Body of pancreas (tissue), 4 donors: ENCODE results near the gene KRTAP2-4. TPM values are rescaled to one million over a fixed set of nuclear protein-coding genes. Genes with fewer than 3 reads are reported as not detected.
"Not testable (repeated sequence)": the region's sequence is repeated elsewhere in the genome, so short reads cannot be mapped to it uniquely, and the experiment has no call there.

Experiments used
- ATAC-seq: fragments of 150-250 bp; one replicate; pipeline ENCODE4 v1.9.1; 2016
- DNase-seq, 4 donors: peaks; one replicate each; pipeline ENCODE4 v3.0.0-alpha.2; 2019
- H3K27ac ChIP-seq, 4 donors: fragments of 200-600 bp; sonication (generic); 1 replicate in 3 of 4; 2 replicates in 1 of 4; pipeline versions ENCODE4 v1.5.1 to v1.6.1; 2016 to 2019; ENCODE audit warnings: mild to moderate bottlenecking in 1 of 4, mixed read lengths in 1 of 4, moderate library complexity in 1 of 4
- H3K27me3 ChIP-seq, 2 donors: fragments of 200-600 bp; sonication (generic); one replicate each; pipeline ENCODE4 v1.6.0; 2016; ENCODE audit warnings: mild to moderate bottlenecking in 1 of 2
- H3K36me3 ChIP-seq, 2 donors: fragments of 200-600 bp; sonication (generic); replicated peaks in 1 of 2; 2 replicates each; pipeline ENCODE4 v1.5.1; 2016; ENCODE audit warnings: low read depth in 2 of 2; ENCODE audit not compliant: insufficient read depth in 1 of 2
- H3K4me1 ChIP-seq: fragments of 200-600 bp; sonication (generic); one replicate; pipeline ENCODE4 v1.6.0; 2016
- H3K4me3 ChIP-seq, 2 donors: fragments of 200-600 bp; sonication (generic); 1 replicate in 1 of 2; 2 replicates in 1 of 2; pipeline ENCODE4 v1.5.1; 2016 to 2019
- H3K9me3 ChIP-seq, 3 donors: fragments of 200-600 bp; sonication (generic); 1 replicate in 2 of 3; 2 replicates in 1 of 3; pipeline ENCODE4 v1.5.1; 2016
- CTCF ChIP-seq, 7 experiments: fragments of 450-650 bp in 4 of 7; fragments of 200-600 bp in 3 of 7; sonication (generic) in 3 of 7; IDR thresholded peaks; one replicate each; pipeline ENCODE4 v1.5.1; 2016 to 2019; ENCODE audit warnings: antibody characterized with exemption in 7 of 7
- POLR2A ChIP-seq, 3 donors: fragments of 450-650 bp; IDR thresholded peaks; one replicate each; pipeline ENCODE4 v1.6.1; 2016; ENCODE audit warnings: antibody characterized with exemption in 3 of 3, mild to moderate bottlenecking in 2 of 3
- WGBS, 2 donors: methylation state at CpG; one replicate each; pipeline ENCODE4 v1.1.5; 2017; 5-methylcytosine and 5-hydroxymethylcytosine counted together
- intact Hi-C: fragments of 100-400 bp; cut with DNase I; formaldehyde crosslinking; loops from one replicate; pipeline ENCODE4 v1.15.1; 2023
- total RNA-seq, 2 donors: library from RNA; depleted of rRNA; stranded (reverse); fragments of >200 nt; gene quantifications; one replicate each; pipeline ENCODE4 v1.1.0, GENCODE V29; 2016

The KRTAP2-4 gene
- total RNA-seq, 2 donors from 2014 or later, result not detected

GRCh38 chr17:41096055-41096454, 30.4 kb upstream of the KRTAP2-4 start:
- H3K27ac ChIP-seq, result no peak overlapping the region
- no peaks in the 10 kb centered on the region for H3K9me3 ChIP-seq
- H3K27me3 ChIP-seq, result no peaks in the 10 kb centered on the region
- H3K36me3 ChIP-seq, result no peaks in the 10 kb centered on the region
- no peak overlapping the region for H3K4me3 ChIP-seq
- intact Hi-C loops, result no loop called here
- TF ChIP-seq CTCF (IDR thresholded peaks at IDR 0.05) (no peak), POLR2A (IDR thresholded peaks at IDR 0.05) (no peak)
- no peak for ATAC-seq
- WGBS, 2 donors, result 74 to 80% methylated on average over 7 of the region's 7 CpGs
- no peaks in the 10 kb centered on the region for H3K4me1 ChIP-seq
- DNase-seq, result no peak

GRCh38 chr17:41088760-41089352, 23.2 kb upstream of the KRTAP2-4 start:
- ATAC-seq, DNase-seq, intact Hi-C loops, H3K4me1 ChIP-seq, H3K4me3 ChIP-seq, H3K9me3 ChIP-seq, H3K36me3 ChIP-seq, H3K27me3 ChIP-seq, H3K27ac ChIP-seq: not testable (repeated sequence)
- 37 to 61% methylated on average over 4 of the region's 4 CpGs for WGBS, 2 donors

DNA sequence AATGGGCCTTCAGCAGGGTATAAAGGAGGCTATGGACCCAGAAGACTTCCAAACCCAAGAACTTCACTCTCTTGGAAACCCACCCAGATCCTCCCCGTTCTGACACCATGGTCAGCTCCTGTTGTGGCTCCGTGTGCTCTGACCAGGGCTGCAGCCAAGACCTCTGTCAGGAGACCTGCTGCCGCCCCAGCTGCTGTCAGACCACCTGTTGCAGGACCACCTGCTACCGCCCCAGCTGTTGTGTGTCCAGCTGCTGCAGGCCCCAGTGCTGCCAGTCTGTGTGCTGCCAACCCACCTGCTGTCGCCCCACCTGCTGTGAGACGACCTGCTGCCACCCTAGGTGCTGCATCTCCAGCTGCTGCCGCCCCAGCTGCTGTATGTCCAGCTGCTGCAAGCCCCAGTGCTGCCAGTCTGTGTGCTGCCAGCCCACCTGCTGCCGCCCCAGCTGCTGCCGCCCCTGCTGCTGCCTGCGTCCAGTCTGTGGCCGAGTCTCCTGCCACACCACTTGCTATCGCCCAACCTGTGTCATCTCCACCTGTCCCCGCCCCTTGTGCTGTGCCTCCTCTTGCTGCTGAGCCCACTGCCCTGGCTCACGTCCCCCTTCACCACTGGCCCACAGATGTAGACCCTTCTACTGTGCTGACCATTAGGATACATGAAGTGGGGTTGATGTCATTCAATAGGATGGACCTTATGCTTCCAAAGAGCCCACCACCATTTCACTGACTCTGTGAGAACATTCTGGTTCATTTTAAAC, 18.6 kb upstream of the KRTAP2-4 start, which contains the start of gene KRTAP4-7:
Gene KRTAP4-7 (plus strand): TSS at position 51 of the 757 bp plus-strand sequence. CDS start 57 bp downstream, at position 108.
- not testable (repeated sequence) for DNase-seq

DNA sequence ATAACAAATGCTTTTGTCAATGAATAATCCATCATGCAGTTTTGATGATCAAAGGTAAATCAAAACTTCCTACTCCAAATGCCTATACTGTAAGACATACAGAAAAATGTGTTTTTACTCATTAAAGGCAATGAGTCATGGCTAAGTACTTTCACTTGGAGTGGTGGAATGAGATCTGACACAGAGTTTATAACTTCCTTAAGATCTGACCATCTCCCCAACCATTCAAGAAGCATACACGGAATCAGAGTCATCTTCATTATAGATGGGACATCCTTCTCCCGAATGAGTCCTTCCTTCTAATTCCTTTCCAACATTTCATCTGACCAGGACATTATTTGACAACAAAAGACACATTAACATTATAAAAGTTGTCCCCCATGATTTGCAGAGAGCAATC, 17.7 kb upstream of the KRTAP2-4 start:
- H3K4me1 ChIP-seq, H3K27me3 ChIP-seq, ATAC-seq, H3K9me3 ChIP-seq, intact Hi-C loops, DNase-seq, H3K4me3 ChIP-seq, H3K27ac ChIP-seq, H3K36me3 ChIP-seq: not testable (repeated sequence)
- 59% methylated on average over 2 of the region's 2 CpGs for WGBS, 2 donors

More for the DNA sequence above, 18.6 kb upstream of the KRTAP2-4 start, which contains the start of gene KRTAP4-7:
- 53 to 58% methylated on average over 6 to 8 of the region's 14 CpGs for WGBS, 2 donors
- H3K4me3 ChIP-seq, H3K27ac ChIP-seq, H3K27me3 ChIP-seq, H3K9me3 ChIP-seq, H3K36me3 ChIP-seq, intact Hi-C loops, H3K4me1 ChIP-seq, ATAC-seq: not testable (repeated sequence)

DNA sequence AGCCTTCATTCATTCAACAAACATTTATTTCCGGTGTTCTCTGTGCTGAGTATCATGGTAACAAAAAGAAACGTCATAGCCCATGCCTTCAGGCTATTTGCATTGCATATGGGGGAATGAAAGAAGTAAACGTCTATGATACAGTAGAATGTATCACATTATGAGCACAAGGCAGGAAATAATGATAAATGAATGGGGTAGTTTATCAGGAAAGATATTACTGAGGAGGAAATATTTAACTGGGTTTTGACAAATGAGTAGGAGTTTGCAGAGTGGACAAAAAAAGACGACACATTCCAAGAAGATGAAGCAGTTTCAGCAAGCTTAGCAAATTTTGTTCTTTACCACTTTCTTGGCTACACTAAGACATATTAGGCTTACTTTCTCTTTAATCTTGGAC, 16.9 kb upstream of the KRTAP2-4 start:
- H3K9me3 ChIP-seq, result no peaks in the 10 kb centered on the region
- no peaks in the 10 kb centered on the region for H3K36me3 ChIP-seq
- no peak for TF ChIP-seq POLR2A (IDR thresholded peaks at IDR 0.05)
- TF ChIP-seq CTCF (IDR thresholded peaks at IDR 0.05), result no peak
- no peak overlapping the region for H3K27ac ChIP-seq
- no peak overlapping the region for H3K4me3 ChIP-seq
- WGBS, 2 donors, result 28 to 42% methylated on average over 4 of the region's 4 CpGs
- intact Hi-C loops, result no loop called here
- ATAC-seq, result no peak
- no peaks in the 10 kb centered on the region for H3K27me3 ChIP-seq
- DNase-seq, result no peak
- no peaks in the 10 kb centered on the region for H3K4me1 ChIP-seq

DNA sequence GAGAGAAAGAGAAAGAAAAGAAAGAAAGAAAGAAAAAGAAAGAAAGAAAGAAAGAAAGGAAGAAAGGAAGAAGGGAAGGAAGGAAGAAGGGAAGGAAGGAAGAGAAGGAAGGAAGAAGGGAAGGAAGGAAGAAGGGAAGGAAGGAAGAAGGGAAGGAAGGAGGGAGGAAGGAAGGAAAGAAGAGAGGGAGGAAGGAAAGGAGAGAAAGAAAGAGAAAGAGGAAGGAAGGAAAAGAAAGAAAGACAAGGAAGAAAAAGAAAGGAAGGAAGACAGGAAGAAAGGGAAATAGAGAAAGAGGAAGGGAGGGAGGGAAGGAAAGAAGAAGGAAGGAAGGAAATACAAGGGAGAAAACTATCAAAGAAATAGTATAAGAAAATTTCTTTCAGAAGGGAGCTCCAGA, 11.1 kb upstream of the KRTAP2-4 start:
- H3K36me3 ChIP-seq, result no peaks in the 10 kb centered on the region
- no peak overlapping the region for H3K4me3 ChIP-seq
- no peak for ATAC-seq
- H3K9me3 ChIP-seq, result no peaks in the 10 kb centered on the region
- no peaks in the 10 kb centered on the region for H3K27me3 ChIP-seq
- TF ChIP-seq CTCF (IDR thresholded peaks at IDR 0.05), result no peak
- no peak for TF ChIP-seq POLR2A (IDR thresholded peaks at IDR 0.05)
- intact Hi-C loops, result no loop called here
- no peaks in the 10 kb centered on the region for H3K4me1 ChIP-seq
- no peak overlapping the region for H3K27ac ChIP-seq
- no peak for DNase-seq
